Right lobe of liver (tissue), 6 donors: ENCODE measurements around the gene APH1B. TPM values are rescaled to one million over a fixed set of nuclear protein-coding genes. Genes with fewer than 3 reads are reported as not detected.
"Not testable (repeated sequence)": the region's sequence is repeated elsewhere in the genome, so short reads cannot be mapped to it uniquely, and the experiment has no call there.

Experiments
- ATAC-seq, 4 donors: fragments of 200-7000 bp; cut with Tn5 transposase; one replicate each; pipeline ENCODE4 v1.9.1; 2020; ENCODE audit warnings: mild to moderate bottlenecking in 4 of 4, moderate library complexity in 4 of 4
- DNase-seq, 3 donors: peaks; one replicate each; pipeline ENCODE4 v3.0.0-alpha.2; 2020
- H3K27ac ChIP-seq, 3 donors: fragments of 200-600 bp; one replicate each; pipeline ENCODE4 v1.8.0; 2022
- H3K27me3 ChIP-seq, 2 donors: fragments of 200-600 bp; one replicate each; pipeline ENCODE4 v1.8.0; 2022
- H3K36me3 ChIP-seq, 4 donors: fragments of 200-600 bp; sonication (generic) in 1 of 4; one replicate each; pipeline versions ENCODE4 v1.5.1 to v1.8.0; 2017 to 2022; ENCODE audit warnings: control low read depth in 1 of 4
- H3K4me1 ChIP-seq, 4 donors: fragments of 200-600 bp; sonication (generic) in 1 of 4; one replicate each; pipeline versions ENCODE4 v1.5.1 to v1.8.0; 2017 to 2022; ENCODE audit warnings: control low read depth in 1 of 4
- H3K4me3 ChIP-seq, 3 donors: fragments of 200-600 bp; one replicate each; pipeline ENCODE4 v1.8.0; 2022
- H3K9me3 ChIP-seq, 4 donors: fragments of 200-600 bp; sonication (generic) in 1 of 4; one replicate each; pipeline versions ENCODE4 v1.5.1 to v1.8.0; 2017 to 2022; ENCODE audit warnings: control low read depth in 1 of 4
- POLR2A ChIP-seq: fragments of 450-650 bp; IDR thresholded peaks from one replicate; pipeline ENCODE4 v1.6.1; 2017; ENCODE audit warnings: antibody characterized with exemption, mild to moderate bottlenecking
- WGBS: methylation state at CpG from one replicate; pipeline ENCODE4 v1.1.6; 2018; ENCODE audit warnings: low coverage, low lambda C conversion rate; ENCODE audit not compliant: insufficient coverage; ENCODE audit errors: missing lambda C conversion rate; 5-methylcytosine and 5-hydroxymethylcytosine counted together
- intact Hi-C, 2 donors: fragments of 100-400 bp; cut with DNase I; formaldehyde crosslinking; loops; one replicate each; pipeline versions ENCODE4 v1.11.2 to v1.14.1; 2022
- total RNA-seq, 6 experiments: library from RNA; depleted of rRNA in 2 of 6; stranded (reverse); fragments of >200 nt in 2 of 6; fragmentation: NEBNext Ultra II Directional in 3 of 6; extraction: Animal tissue kit (Norgen Biotek cat#: 25700) in 3 of 6; gene quantifications; one replicate each; pipeline versions ENCODE4 v1.1.0 to v1.2.4, GENCODE V29; 2016 to 2023
- TF ChIP-seq, protein P1 (sequence below), 4 donors: fragments of 200-600 bp in 3 of 4; fragments of 450-650 bp in 1 of 4; IDR thresholded peaks; one replicate each; pipeline versions ENCODE4 v1.5.1 to v1.8.0; 2016 to 2022; ENCODE audit warnings: antibody characterized with exemption in 4 of 4, mild to moderate bottlenecking in 2 of 4
- donor health status: DM: no; HTN: yes; CAD: no.
- donor health status: DM: no; HTN: no; CAD: no.
- donor health status: DM: no; HTN: no; CAD: no.
- donor health status: DM: no; HTN: yes; CAD: no.
- donor health status: DM: no; HTN: yes; CAD: no.

Gene APH1B
- total RNA-seq, 6 experiments from 2014 or later = 2.2 to 7.4 (median 4.7) TPM

GRCh38 chr15:63312286-63312685, 34.9 kb downstream of the APH1B start:
- Histone ChIP-seq H3K27me3 (no peaks in the 10 kb centered on the region), H3K4me1 (no peaks in the 10 kb centered on the region), H3K4me3 (no peak overlapping the region), H3K9me3 (no peaks in the 10 kb centered on the region), H3K27ac (no peak overlapping the region), H3K36me3 (no peaks in the 10 kb centered on the region)
- ATAC-seq (no peak), DNase-seq (no peak)
- WGBS = 100% methylated on average over 1 of the region's 1 CpG
- TF ChIP-seq POLR2A = no peak
- TF ChIP-seq, protein P1, sequence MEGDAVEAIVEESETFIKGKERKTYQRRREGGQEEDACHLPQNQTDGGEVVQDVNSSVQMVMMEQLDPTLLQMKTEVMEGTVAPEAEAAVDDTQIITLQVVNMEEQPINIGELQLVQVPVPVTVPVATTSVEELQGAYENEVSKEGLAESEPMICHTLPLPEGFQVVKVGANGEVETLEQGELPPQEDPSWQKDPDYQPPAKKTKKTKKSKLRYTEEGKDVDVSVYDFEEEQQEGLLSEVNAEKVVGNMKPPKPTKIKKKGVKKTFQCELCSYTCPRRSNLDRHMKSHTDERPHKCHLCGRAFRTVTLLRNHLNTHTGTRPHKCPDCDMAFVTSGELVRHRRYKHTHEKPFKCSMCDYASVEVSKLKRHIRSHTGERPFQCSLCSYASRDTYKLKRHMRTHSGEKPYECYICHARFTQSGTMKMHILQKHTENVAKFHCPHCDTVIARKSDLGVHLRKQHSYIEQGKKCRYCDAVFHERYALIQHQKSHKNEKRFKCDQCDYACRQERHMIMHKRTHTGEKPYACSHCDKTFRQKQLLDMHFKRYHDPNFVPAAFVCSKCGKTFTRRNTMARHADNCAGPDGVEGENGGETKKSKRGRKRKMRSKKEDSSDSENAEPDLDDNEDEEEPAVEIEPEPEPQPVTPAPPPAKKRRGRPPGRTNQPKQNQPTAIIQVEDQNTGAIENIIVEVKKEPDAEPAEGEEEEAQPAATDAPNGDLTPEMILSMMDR (IDR thresholded peaks at IDR 0.05) = no peak
- intact Hi-C loops = no loop called here

GRCh38 chr15:63313825-63314224, 36.4 kb downstream of the APH1B start:
- Histone ChIP-seq H3K27ac (no peak overlapping the region), H3K4me3 (no peak overlapping the region), H3K9me3 (no peaks in the 10 kb centered on the region), H3K27me3 (no peaks in the 10 kb centered on the region), H3K36me3 (no peaks in the 10 kb centered on the region), H3K4me1 (no peaks in the 10 kb centered on the region)
- TF ChIP-seq POLR2A = no peak
- TF ChIP-seq, protein P1 (IDR thresholded peaks at IDR 0.05) = no peak
- intact Hi-C loops = no loop called here
- ATAC-seq (no peak), DNase-seq (no peak)
- WGBS = 92% methylated on average over 4 of the region's 4 CpGs

DNA sequence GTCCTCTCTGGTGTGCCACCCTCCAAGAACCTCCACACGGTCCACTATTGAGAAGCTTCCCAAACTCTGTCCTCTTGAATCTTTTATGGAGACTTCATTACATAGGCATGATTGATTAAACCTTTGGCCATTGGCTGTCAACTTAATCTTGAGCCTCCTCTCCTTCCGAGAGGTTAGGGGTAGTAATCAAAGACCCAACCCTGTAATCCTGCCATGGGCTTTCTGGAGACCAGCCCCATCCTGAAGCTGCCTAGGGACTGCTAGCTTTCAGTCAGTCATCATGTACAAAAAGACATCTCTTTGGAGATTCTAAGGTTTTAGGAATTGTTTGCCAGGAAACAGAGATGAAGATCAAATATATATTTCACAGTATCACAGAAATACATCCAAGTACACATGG, 37.0 kb downstream of the APH1B start:
- H3K27ac ChIP-seq = no peak overlapping the region
- no peaks in the 10 kb centered on the region for H3K27me3 ChIP-seq
- H3K4me1 ChIP-seq = no peaks in the 10 kb centered on the region
- H3K9me3 ChIP-seq = no peaks in the 10 kb centered on the region
- intact Hi-C loops = no loop called here
- H3K36me3 ChIP-seq = no peaks in the 10 kb centered on the region
- DNase-seq (no peak), ATAC-seq (no peak)
- H3K4me3 ChIP-seq = no peak overlapping the region
- TF ChIP-seq POLR2A = no peak
- TF ChIP-seq, protein P1 (IDR thresholded peaks at IDR 0.05) = no peak
- WGBS = 53% methylated on average over 2 of the region's 2 CpGs

DNA sequence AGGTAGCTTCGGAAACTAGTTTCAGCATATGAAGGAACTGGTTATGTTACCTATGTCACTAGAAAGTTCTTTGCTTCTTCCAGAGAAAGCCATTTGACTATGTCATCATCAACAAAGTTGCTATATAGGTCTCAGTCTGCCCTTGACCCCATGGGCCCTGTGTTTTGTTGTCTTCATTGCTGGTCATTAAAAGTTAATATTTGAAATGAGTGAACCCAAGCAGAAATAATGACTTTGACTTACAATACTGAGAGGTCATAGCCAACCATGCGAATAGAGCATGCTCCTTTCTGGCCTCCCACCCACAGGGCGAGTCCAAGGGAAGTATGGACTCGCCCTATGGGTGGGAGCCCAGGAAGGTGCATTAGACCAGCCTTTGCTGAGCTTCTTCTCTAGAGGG, 40.9 kb downstream of the APH1B start:
- ATAC-seq (peak in 1 of 4 donors; percentile 28), DNase-seq (no peak)
- Histone ChIP-seq H3K27me3 (no peaks in the 10 kb centered on the region), H3K9me3 (no peaks in the 10 kb centered on the region), H3K4me3 (no peak overlapping the region), H3K36me3 (no peaks in the 10 kb centered on the region), H3K4me1 (no peaks in the 10 kb centered on the region), H3K27ac (no peak overlapping the region)
- no peak for TF ChIP-seq POLR2A
- TF ChIP-seq, protein P1 (IDR thresholded peaks at IDR 0.05) = no peak
- WGBS = 53% methylated on average over 4 of the region's 4 CpGs
- intact Hi-C loops = no loop called here

- DNase-seq (no peak), ATAC-seq (no peak)
- Histone ChIP-seq H3K4me3 (no peak overlapping the region), H3K36me3 (no peaks in the 10 kb centered on the region), H3K9me3 (no peaks in the 10 kb centered on the region), H3K4me1 (no peaks in the 10 kb centered on the region), H3K27me3 (no peaks in the 10 kb centered on the region), H3K27ac (no peak overlapping the region)
- intact Hi-C loops = no loop called here
- TF ChIP-seq POLR2A = no peak
- TF ChIP-seq, protein P1 (IDR thresholded peaks at IDR 0.05) = no peak
- 83% methylated on average over 3 of the region's 3 CpGs for WGBS
Observed at GRCh38 chr15:63319065-63319464, 41.7 kb downstream of the APH1B start.

- H3K4me1 ChIP-seq, H3K36me3 ChIP-seq, H3K27me3 ChIP-seq, H3K27ac ChIP-seq, H3K4me3 ChIP-seq, intact Hi-C loops, DNase-seq, ATAC-seq, H3K9me3 ChIP-seq: not testable (repeated sequence)
- WGBS = 95% methylated on average over 6 of the region's 10 CpGs
Observed at GRCh38 chr15:63320446-63320845, 43.0 kb downstream of the APH1B start.

- ATAC-seq, H3K9me3 ChIP-seq, H3K4me3 ChIP-seq, H3K27ac ChIP-seq, DNase-seq, H3K27me3 ChIP-seq, H3K4me1 ChIP-seq, H3K36me3 ChIP-seq, intact Hi-C loops: not testable (repeated sequence)
- 92% methylated on average over 2 of the region's 11 CpGs for WGBS
Observed at GRCh38 chr15:63320981-63321380, 43.6 kb downstream of the APH1B start.
